B cell (primary cell): Measurements from ENCODE around the gene STK24. TPM values are rescaled to one million over a fixed set of nuclear protein-coding genes. Genes with fewer than 3 reads are reported as not detected.

Source experiments
- ATAC-seq: fragments of 200-7000 bp; cut with Tn5 transposase; one replicate; pipeline ENCODE4 v1.10.0; 2021; ENCODE audit warnings: low read depth, mild to moderate bottlenecking, moderate number of reproducible peaks, moderate library complexity
- CTCF ChIA-PET: fragments of 350-600 bp; sonication (Branson Sonifier 250); formaldehyde crosslinking; loops from one replicate; lab custom pipeline; 2021; ENCODE audit warnings: antibody characterized with exemption, inconsistent platforms; lab: Charles Lee
- POLR2A ChIA-PET: fragments of 350-600 bp; sonication (Branson Sonifier 250); formaldehyde crosslinking; loops from one replicate; lab custom pipeline; 2021; ENCODE audit warnings: antibody characterized with exemption; lab: Charles Lee
- DNase-seq: peaks from one replicate; pipeline ENCODE4 v3.0.0; 2013
- H2AFZ ChIP-seq: 2 replicates; pipeline ENCODE4 v1.6.1; 2012; ENCODE audit warnings: mild to moderate bottlenecking, low read depth, low read length; ENCODE audit not compliant: insufficient read depth, poor library complexity, severe bottlenecking
- H3K27ac ChIP-seq, 2 donors: 1 replicate in 1 of 2; 2 replicates in 1 of 2; pipeline ENCODE4 v1.5.1; 2012 to 2013; ENCODE audit warnings: low read length in 2 of 2, mild to moderate bottlenecking in 2 of 2, moderate library complexity in 1 of 2
- H3K27me3 ChIP-seq, 4 experiments: fragments of 200-600 bp in 1 of 4; sonication (generic) in 1 of 4; replicated peaks in 1 of 4; 1 replicate in 2 of 4; 2 replicates in 2 of 4; pipeline versions ENCODE4 v1.6.1 to v1.7.0; 2013 to 2016; ENCODE audit warnings: low read length in 3 of 4, mild to moderate bottlenecking in 2 of 4, mixed read lengths in 1 of 4, moderate library complexity in 1 of 4; ENCODE audit not compliant: insufficient read depth in 4 of 4, control insufficient read depth in 3 of 4; ENCODE audit errors: control extremely low read depth in 1 of 4
- H3K36me3 ChIP-seq, 2 experiments: replicated peaks in 1 of 2; 1 replicate in 1 of 2; 2 replicates in 1 of 2; pipeline versions ENCODE4 v1.6.1 to v1.7.1; 2013; ENCODE audit warnings: low read length in 1 of 2; ENCODE audit not compliant: insufficient read depth in 2 of 2, control insufficient read depth in 1 of 2; ENCODE audit errors: control extremely low read depth in 1 of 2, extremely low read depth in 1 of 2
- H3K4me1 ChIP-seq, 2 donors: fragments of 200-600 bp in 1 of 2; sonication (generic) in 1 of 2; 1 replicate in 1 of 2; 2 replicates in 1 of 2; pipeline versions ENCODE4 v1.5.1 to v1.6.1; 2013 to 2017; ENCODE audit warnings: low read length in 2 of 2; ENCODE audit not compliant: control insufficient read depth in 2 of 2, insufficient read depth in 2 of 2
- H3K4me2 ChIP-seq: replicated peaks from 2 replicates; pipeline ENCODE3; 2012; ENCODE audit warnings: mild to moderate bottlenecking, low read depth, low read length; ENCODE audit not compliant: poor library complexity, severe bottlenecking
- H3K4me3 ChIP-seq, 5 experiments: fragments of 200-600 bp in 1 of 5; sonication (generic) in 1 of 5; 1 replicate in 3 of 5; 2 replicates in 2 of 5; pipeline versions ENCODE4 v1.5.1 to v1.7.0; 2011 to 2016; ENCODE audit warnings: low read length in 4 of 5, mild to moderate bottlenecking in 4 of 5, low read depth in 2 of 5, control low read depth in 1 of 5, moderate library complexity in 1 of 5; ENCODE audit not compliant: insufficient read depth in 1 of 5; ENCODE audit errors: control extremely low read depth in 1 of 5, extremely low read depth in 1 of 5
- H3K79me2 ChIP-seq: fragments of 200-600 bp; sonication (generic); one replicate; pipeline ENCODE4 v1.6.0; 2016; ENCODE audit warnings: low read length; ENCODE audit not compliant: control insufficient read depth, insufficient read depth
- H3K9ac ChIP-seq: fragments of 200-600 bp; sonication (generic); 2 replicates; pipeline ENCODE4 v1.6.1; 2017; ENCODE audit warnings: mild to moderate bottlenecking, low read length, moderate library complexity
- H3K9me3 ChIP-seq, 3 donors: one replicate each; pipeline versions ENCODE4 v1.6.1 to v1.7.1; 2013; ENCODE audit warnings: low read length in 2 of 3; ENCODE audit not compliant: control insufficient read depth in 2 of 3, insufficient read depth in 1 of 3; ENCODE audit errors: control extremely low read depth in 1 of 3
- H4K20me1 ChIP-seq: 2 replicates; pipeline ENCODE4 v1.6.0; 2012; ENCODE audit warnings: mild to moderate bottlenecking, low read length; ENCODE audit not compliant: insufficient read depth, control insufficient read depth, poor library complexity, severe bottlenecking
- H3K27ac Mint-ChIP-seq: one replicate; pipeline ENCODE4 v1.8.0; 2021; ENCODE audit warnings: mixed read lengths
- H3K27me3 Mint-ChIP-seq: one replicate; pipeline ENCODE4 v1.8.0; 2021; ENCODE audit warnings: mixed read lengths
- H3K4me1 Mint-ChIP-seq: one replicate; pipeline ENCODE4 v1.8.0; 2021; ENCODE audit warnings: mixed read lengths
- H3K4me3 Mint-ChIP-seq: one replicate; pipeline ENCODE4 v1.8.0; 2021; ENCODE audit warnings: mixed read lengths
- H3K9me3 Mint-ChIP-seq: one replicate; pipeline ENCODE4 v1.8.0; 2022; ENCODE audit warnings: mixed read lengths; ENCODE audit not compliant: insufficient read depth
- EZH2 ChIP-seq: IDR thresholded peaks from 2 replicates; pipeline ENCODE4 v1.6.1; 2012; ENCODE audit warnings: borderline replicate concordance, low read depth, mild to moderate bottlenecking, moderate library complexity, low read length; ENCODE audit not compliant: insufficient read depth, poor library complexity, severe bottlenecking
- WGBS: methylation state at CpG from one replicate; pipeline ENCODE4 v1.1.5; 2013; ENCODE audit warnings: missing lambda C conversion rate; ENCODE audit not compliant: insufficient coverage; 5-methylcytosine and 5-hydroxymethylcytosine counted together
- intact Hi-C: fragments of 100-400 bp; cut with micrococcal nuclease; formaldehyde crosslinking; loops from one replicate; pipeline ENCODE4 v1.10.0; 2022
- polyA plus RNA-seq: library from polyadenylated mRNA; depleted of rRNA; stranded (reverse); fragments of >200 nt; gene quantifications from 2 replicates; pipeline ENCODE4 v1.2.3, GENCODE V29; 2012
- total RNA-seq, 2 donors: library from RNA; stranded (reverse); fragments of 120-200 nt in 1 of 2; gene quantifications; 1 replicate in 1 of 2; 2 replicates in 1 of 2; pipeline versions ENCODE4 v1.2.3 to v1.2.4, GENCODE V29; 2013 to 2022
- TF ChIP-seq, protein P1 (sequence below): fragments of 200-600 bp; IDR thresholded peaks from one replicate; pipeline ENCODE4 v1.8.0; 2022; ENCODE audit warnings: antibody characterized with exemption, mild to moderate bottlenecking

Gene STK24
- total and polyA plus RNA-seq, 2 donors (not counting 1 experiment from before 2014, with no cell fraction given): 47.2 to 117 TPM

DNA sequence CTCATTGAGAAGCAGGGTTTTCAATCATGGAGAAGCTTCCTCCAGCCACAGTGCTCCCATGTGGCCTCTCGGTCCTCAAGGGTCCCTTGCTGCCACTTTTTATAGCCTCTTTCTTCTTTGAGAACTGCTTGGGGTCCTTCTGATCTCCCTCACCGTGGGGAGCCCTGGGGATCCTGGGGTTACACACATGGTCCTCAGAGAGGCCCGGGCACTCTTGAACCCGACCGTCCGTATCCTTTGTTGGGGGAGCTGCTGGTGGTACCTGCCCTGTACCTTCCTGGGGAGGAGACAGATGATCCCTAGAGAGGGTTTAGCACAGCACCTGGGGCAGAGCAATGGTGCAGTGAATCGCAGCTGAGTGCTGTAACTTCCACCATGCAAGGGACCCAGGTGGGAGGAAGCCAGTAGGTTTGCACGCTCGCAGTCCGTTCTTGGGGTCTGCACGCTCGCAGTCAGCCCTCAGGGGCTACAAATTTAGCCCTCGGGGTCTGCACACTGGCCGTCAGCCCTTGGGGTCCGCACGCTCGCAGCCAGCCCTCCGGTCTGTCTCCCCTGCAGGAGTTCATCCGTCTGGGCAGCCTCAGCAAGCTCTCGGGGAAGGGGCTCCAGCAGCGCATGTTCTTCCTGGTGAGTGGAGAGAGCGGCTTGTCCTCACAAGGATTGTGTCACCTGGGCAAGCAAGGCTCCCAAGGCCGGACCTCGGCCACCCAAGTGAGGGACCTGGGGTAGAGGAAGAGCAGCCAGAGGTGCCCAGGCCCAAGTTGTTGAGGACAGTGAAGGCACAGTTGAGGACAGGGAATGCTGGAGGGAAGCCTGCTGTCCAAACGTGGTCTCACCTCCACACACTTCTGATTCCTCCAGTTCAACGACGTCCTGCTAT is 138.4 kb downstream of the STK24 start:
- Histone ChIP-seq H3K27me3 (no peaks in the 10 kb centered on the region), H3K9me3 (no peaks in the 10 kb centered on the region), H4K20me1 (no peaks in the 10 kb centered on the region), H3K79me2 (no peaks in the 10 kb centered on the region), H3K9ac (no peak overlapping the region), H3K4me3 (no peak overlapping the region), H3K4me1 (no peaks in the 10 kb centered on the region), H3K27ac (no peak overlapping the region), H3K4me2 (no peak overlapping the region), H3K36me3 (no peaks in the 10 kb centered on the region), H2AFZ (no peak overlapping the region)
- Mint-ChIP-seq H3K27ac (no peak overlapping the region), H3K4me1 (no peaks in the 10 kb centered on the region), H3K27me3 (peaks cover 7% of the 10 kb centered on the region), H3K4me3 (no peak overlapping the region), H3K9me3 (no peaks in the 10 kb centered on the region)
- CTCF ChIA-PET: no interaction called here
- 67% methylated on average over 25 of the region's 27 CpGs for WGBS
- POLR2A ChIA-PET: no interaction called here
- DNase-seq (no peak), ATAC-seq (no peak)
- intact Hi-C loops: no loop called here
- TF ChIP-seq, protein P1, sequence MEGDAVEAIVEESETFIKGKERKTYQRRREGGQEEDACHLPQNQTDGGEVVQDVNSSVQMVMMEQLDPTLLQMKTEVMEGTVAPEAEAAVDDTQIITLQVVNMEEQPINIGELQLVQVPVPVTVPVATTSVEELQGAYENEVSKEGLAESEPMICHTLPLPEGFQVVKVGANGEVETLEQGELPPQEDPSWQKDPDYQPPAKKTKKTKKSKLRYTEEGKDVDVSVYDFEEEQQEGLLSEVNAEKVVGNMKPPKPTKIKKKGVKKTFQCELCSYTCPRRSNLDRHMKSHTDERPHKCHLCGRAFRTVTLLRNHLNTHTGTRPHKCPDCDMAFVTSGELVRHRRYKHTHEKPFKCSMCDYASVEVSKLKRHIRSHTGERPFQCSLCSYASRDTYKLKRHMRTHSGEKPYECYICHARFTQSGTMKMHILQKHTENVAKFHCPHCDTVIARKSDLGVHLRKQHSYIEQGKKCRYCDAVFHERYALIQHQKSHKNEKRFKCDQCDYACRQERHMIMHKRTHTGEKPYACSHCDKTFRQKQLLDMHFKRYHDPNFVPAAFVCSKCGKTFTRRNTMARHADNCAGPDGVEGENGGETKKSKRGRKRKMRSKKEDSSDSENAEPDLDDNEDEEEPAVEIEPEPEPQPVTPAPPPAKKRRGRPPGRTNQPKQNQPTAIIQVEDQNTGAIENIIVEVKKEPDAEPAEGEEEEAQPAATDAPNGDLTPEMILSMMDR: no peak

DNA sequence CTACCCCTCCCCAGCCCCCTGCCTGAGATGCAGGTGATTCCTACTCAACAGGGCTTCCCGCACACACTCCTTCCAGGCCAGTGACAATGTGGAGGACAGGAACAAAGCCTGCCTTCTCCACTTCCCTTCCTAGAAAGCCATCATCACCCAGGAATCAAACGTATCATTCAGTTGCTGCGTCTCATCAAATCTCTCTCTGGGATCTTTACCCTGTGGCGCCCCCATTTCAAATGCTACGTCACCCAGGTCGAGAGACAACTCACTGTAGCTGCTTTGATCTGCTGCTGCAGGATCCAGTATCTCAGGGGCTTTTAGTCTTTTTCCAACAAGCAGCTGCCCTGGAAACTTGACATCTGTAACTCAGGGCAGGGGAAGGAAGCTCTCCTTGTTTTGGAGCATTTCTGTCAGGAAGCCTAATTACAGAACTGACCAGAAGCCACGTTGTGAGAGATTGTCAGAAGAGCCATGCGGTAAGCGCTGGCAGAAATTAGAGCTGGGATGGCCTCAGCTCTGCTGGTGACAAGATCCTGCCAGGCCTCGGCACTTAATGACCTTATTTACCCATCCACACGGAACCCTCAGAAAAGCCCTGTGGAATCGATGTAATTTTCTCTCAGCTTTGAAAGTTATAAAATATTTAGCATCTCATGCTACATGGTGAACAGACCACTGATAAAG is 140.5 kb downstream of the STK24 start:
- POLR2A ChIA-PET: no interaction called here
- H3K27me3 Mint-ChIP-seq: peaks cover 18% of the 10 kb centered on the region
- Histone ChIP-seq H3K79me2 (no peaks in the 10 kb centered on the region), H3K9ac (no peak overlapping the region), H3K27me3 (no peaks in the 10 kb centered on the region), H3K4me2 (no peak overlapping the region), H3K4me3 (no peak overlapping the region), H4K20me1 (no peaks in the 10 kb centered on the region), H3K36me3 (no peaks in the 10 kb centered on the region), H3K4me1 (no peaks in the 10 kb centered on the region), H3K9me3 (no peaks in the 10 kb centered on the region), H2AFZ (no peak overlapping the region), H3K27ac (no peak overlapping the region)
- H3K9me3 Mint-ChIP-seq: no peaks in the 10 kb centered on the region
- CTCF ChIA-PET: no interaction called here
- no peaks in the 10 kb centered on the region for H3K4me1 Mint-ChIP-seq
- no peak overlapping the region for H3K4me3 Mint-ChIP-seq
- ATAC-seq (no peak), DNase-seq (no peak)
- WGBS: 80% methylated on average over 9 of the region's 12 CpGs
- intact Hi-C loops: no loop called here
- no peak for TF ChIP-seq EZH2
- TF ChIP-seq, protein P1: no peak
- H3K27ac Mint-ChIP-seq: no peak overlapping the region
